K562 (cell line): ENCODE data around the gene PRKCG. TPM values are rescaled to one million over a fixed set of nuclear protein-coding genes. Genes with fewer than 3 reads are reported as not detected.
A peak's percentile ranks its signal among the peaks of the same experiment; 100 is the strongest.

Experiments used
- ADNP ChIP-seq: fragments of 200-800 bp; sonication (Bioruptor generic); IDR thresholded peaks from 2 replicates; pipeline ENCODE4 v1.6.1; 2016; ENCODE audit warnings: missing genetic modification characterization, missing compliant biosample characterization
- BCOR ChIP-seq: fragments of 450-650 bp; IDR thresholded peaks from 2 replicates; pipeline ENCODE4 v1.6.1; 2016
- CAMTA2 ChIP-seq: fragments of 250-450 bp; sonication (Bioruptor Pico); conservative IDR thresholded peaks from 2 replicates; pipeline ENCODE4 v1.5.1; 2022
- DIDO1 ChIP-seq: fragments of 450-650 bp; IDR thresholded peaks from 2 replicates; pipeline ENCODE4 v1.6.1; 2016; ENCODE audit warnings: low read depth, missing biosample characterization, missing genetic modification characterization
- FOXM1 ChIP-seq, 2 experiments: fragments of 450-650 bp in 1 of 2; sonication (generic) in 1 of 2; formaldehyde crosslinking in 1 of 2; IDR thresholded peaks; 2 replicates each; pipeline versions ENCODE4 v1.6.1 to v1.9.0; 2017 to 2022; ENCODE audit warnings: low read depth in 2 of 2, mild to moderate bottlenecking in 2 of 2, missing genetic modification reagents in 1 of 2, moderate library complexity in 1 of 2
- HMG20B ChIP-seq: fragments of 250-450 bp; sonication (Bioruptor Pico); IDR thresholded peaks from 2 replicates; pipeline ENCODE4 v1.5.0; 2021; ENCODE audit warnings: mild to moderate bottlenecking
- JUN ChIP-seq, 2 experiments: sonication (generic) in 1 of 2; formaldehyde crosslinking in 1 of 2; IDR thresholded peaks; 2 replicates each; pipeline versions ENCODE4 v1.6.1 to v1.8.0; 2012 to 2022; ENCODE audit warnings: borderline replicate concordance in 2 of 2, mild to moderate bottlenecking in 2 of 2, improper control_type of control experiment in 1 of 2, low read depth in 1 of 2, low read length in 1 of 2, missing genetic modification reagents in 1 of 2
- KAT2B ChIP-seq: IDR thresholded peaks from one replicate; pipeline ENCODE4 v1.6.1; 2012; ENCODE audit warnings: low read depth, mild to moderate bottlenecking, control low read depth, inconsistent platforms, low read length, moderate library complexity
- PCBP1 ChIP-seq: fragments of 200-400 bp; formaldehyde crosslinking; IDR thresholded peaks from 2 replicates; pipeline ENCODE4 v1.6.1; 2018; ENCODE audit warnings: mild to moderate bottlenecking, low read depth, low read length; ENCODE audit not compliant: poor library complexity, severe bottlenecking
- POLR2H ChIP-seq: IDR thresholded peaks from 2 replicates; pipeline ENCODE4 v1.6.1; 2016; ENCODE audit warnings: missing genetic modification characterization, low read depth, mild to moderate bottlenecking, control low read depth, missing compliant biosample characterization, moderate library complexity
- SETDB1 ChIP-seq: IDR thresholded peaks from one replicate; pipeline ENCODE4 v1.6.1; 2012; ENCODE audit warnings: low read length, control low read depth, inconsistent platforms
- SMAD4 ChIP-seq: fragments of 250-450 bp; sonication (Bioruptor Pico); conservative IDR thresholded peaks from 2 replicates; pipeline ENCODE4 v1.8.0; 2021; ENCODE audit warnings: inconsistent platforms, mild to moderate bottlenecking, moderate library complexity
- THRA ChIP-seq: fragments of 450-650 bp; IDR thresholded peaks from 2 replicates; pipeline ENCODE4 v1.6.1; 2017; ENCODE audit warnings: mild to moderate bottlenecking, moderate library complexity
- ZNF140 ChIP-seq: fragments of 250-450 bp; sonication (Bioruptor Pico); IDR thresholded peaks from 2 replicates; pipeline ENCODE4 v1.8.0; 2021; ENCODE audit warnings: moderate library complexity, mild to moderate bottlenecking, inconsistent platforms
- ZNF253 ChIP-seq: fragments of 250-450 bp; sonication (Bioruptor Pico); conservative IDR thresholded peaks from 2 replicates; pipeline ENCODE4 v1.6.1; 2021; ENCODE audit warnings: mild to moderate bottlenecking
- ZNF274 ChIP-seq: IDR thresholded peaks from 2 replicates; pipeline ENCODE4 v1.6.1; 2011; ENCODE audit warnings: low read depth, mild to moderate bottlenecking, low read length, moderate library complexity, borderline replicate concordance
- ZNF655 ChIP-seq: fragments of 250-450 bp; sonication (Bioruptor Pico); IDR thresholded peaks from 2 replicates; pipeline ENCODE4 v1.5.0; 2021
- ZZZ3 ChIP-seq: fragments of 450-650 bp; IDR thresholded peaks from 2 replicates; pipeline ENCODE4 v1.6.1; 2016; ENCODE audit warnings: antibody characterized with exemption, mild to moderate bottlenecking, moderate library complexity
- polyA plus RNA-seq, 8 experiments: library from polyadenylated mRNA; depleted of rRNA in 4 of 8; stranded (reverse) in 5 of 8; unstranded in 3 of 8; fragments of >200 nt; fragmentation: Nextera tagmentation in 2 of 8; fragmentation: Illumina TruSeq in 1 of 8; extraction: Ambion mirVana in 2 of 8; extraction: Trizol in 1 of 8; gene quantifications; 2 replicates each; pipeline versions ENCODE4 v1.2.1 to v1.2.3, GENCODE V29; 2011 to 2014; ENCODE audit warnings: inconsistent platforms in 1 of 8, missing spikeins in 1 of 8
- total RNA-seq, 7 experiments: library from RNA; depleted of rRNA in 6 of 7; stranded (reverse); fragments of >200 nt in 6 of 7; fragmentation: Illumina TruSeq in 2 of 7; extraction: Trizol in 2 of 7; gene quantifications; 2 replicates each; pipeline versions ENCODE4 v1.2.1 to v1.2.3, GENCODE V29; 2011 to 2021; ENCODE audit warnings: low replicate concordance in 1 of 7
- TF ChIP-seq, protein P1 (sequence below): fragments of 250-450 bp; sonication (Bioruptor Pico); IDR thresholded peaks from 2 replicates; pipeline ENCODE4 v1.4.0; 2020

The PRKCG gene
- total and polyA plus RNA-seq, 9 of the 15 experiments (the other 6 are each of a cell fraction or from before 2014, with no cell fraction given) = not detected

- TF ChIP-seq BCOR = peak; percentile 86
- no peak for TF ChIP-seq ZNF274
- TF ChIP-seq FOXM1 (IDR thresholded peaks at IDR 0.05; ENCODE audit: low read depth) = no peak
- no peak for TF ChIP-seq FOXM1 (CRISPR knock-in tag; IDR thresholded peaks at IDR 0.05; ENCODE audit: low read depth)
- TF ChIP-seq KAT2B = no peak
- TF ChIP-seq JUN (IDR thresholded peaks at IDR 0.05; ENCODE audit: borderline replicate concordance, low read depth, low read length) = no peak
- no peak for TF ChIP-seq JUN (CRISPR knock-in tag; IDR thresholded peaks at IDR 0.05; ENCODE audit: borderline replicate concordance)
- TF ChIP-seq SETDB1 = no peak
- no peak for TF ChIP-seq SMAD4
- TF ChIP-seq POLR2H (tag) = no peak
- peak; percentile 30 for TF ChIP-seq PCBP1
- TF ChIP-seq CAMTA2 = no peak
- no peak for TF ChIP-seq DIDO1
- TF ChIP-seq, protein P1, sequence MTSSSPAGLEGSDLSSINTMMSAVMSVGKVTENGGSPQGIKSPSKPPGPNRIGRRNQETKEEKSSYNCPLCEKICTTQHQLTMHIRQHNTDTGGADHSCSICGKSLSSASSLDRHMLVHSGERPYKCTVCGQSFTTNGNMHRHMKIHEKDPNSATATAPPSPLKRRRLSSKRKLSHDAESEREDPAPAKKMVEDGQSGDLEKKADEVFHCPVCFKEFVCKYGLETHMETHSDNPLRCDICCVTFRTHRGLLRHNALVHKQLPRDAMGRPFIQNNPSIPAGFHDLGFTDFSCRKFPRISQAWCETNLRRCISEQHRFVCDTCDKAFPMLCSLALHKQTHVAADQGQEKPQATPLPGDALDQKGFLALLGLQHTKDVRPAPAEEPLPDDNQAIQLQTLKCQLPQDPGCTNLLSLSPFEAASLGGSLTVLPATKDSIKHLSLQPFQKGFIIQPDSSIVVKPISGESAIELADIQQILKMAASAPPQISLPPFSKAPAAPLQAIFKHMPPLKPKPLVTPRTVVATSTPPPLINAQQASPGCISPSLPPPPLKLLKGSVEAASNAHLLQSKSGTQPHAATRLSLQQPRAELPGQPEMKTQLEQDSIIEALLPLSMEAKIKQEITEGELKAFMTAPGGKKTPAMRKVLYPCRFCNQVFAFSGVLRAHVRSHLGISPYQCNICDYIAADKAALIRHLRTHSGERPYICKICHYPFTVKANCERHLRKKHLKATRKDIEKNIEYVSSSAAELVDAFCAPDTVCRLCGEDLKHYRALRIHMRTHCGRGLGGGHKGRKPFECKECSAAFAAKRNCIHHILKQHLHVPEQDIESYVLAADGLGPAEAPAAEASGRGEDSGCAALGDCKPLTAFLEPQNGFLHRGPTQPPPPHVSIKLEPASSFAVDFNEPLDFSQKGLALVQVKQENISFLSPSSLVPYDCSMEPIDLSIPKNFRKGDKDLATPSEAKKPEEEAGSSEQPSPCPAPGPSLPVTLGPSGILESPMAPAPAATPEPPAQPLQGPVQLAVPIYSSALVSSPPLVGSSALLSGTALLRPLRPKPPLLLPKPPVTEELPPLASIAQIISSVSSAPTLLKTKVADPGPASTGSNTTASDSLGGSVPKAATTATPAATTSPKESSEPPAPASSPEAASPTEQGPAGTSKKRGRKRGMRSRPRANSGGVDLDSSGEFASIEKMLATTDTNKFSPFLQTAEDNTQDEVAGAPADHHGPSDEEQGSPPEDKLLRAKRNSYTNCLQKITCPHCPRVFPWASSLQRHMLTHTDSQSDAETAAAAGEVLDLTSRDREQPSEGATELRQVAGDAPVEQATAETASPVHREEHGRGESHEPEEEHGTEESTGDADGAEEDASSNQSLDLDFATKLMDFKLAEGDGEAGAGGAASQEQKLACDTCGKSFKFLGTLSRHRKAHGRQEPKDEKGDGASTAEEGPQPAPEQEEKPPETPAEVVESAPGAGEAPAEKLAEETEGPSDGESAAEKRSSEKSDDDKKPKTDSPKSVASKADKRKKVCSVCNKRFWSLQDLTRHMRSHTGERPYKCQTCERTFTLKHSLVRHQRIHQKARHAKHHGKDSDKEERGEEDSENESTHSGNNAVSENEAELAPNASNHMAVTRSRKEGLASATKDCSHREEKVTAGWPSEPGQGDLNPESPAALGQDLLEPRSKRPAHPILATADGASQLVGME (CRISPR knock-in tag) = no peak
- TF ChIP-seq ZNF140 = no peak
- TF ChIP-seq THRA = no peak
- no peak for TF ChIP-seq ZNF253 (CRISPR knock-in tag)
- no peak for TF ChIP-seq ZZZ3
- TF ChIP-seq ZNF655 = no peak
- TF ChIP-seq HMG20B (CRISPR knock-in tag) = no peak
- no peak for TF ChIP-seq ADNP (tag)
Observed at GRCh38 chr19:53881482-53882390, at the start of gene PRKCG (continued).
